Lower lobe of right lung (tissue), 2 donors: ENCODE measurements around the gene LAMA5. TPM values are rescaled to one million over a fixed set of nuclear protein-coding genes. Genes with fewer than 3 reads are reported as not detected.
A peak's percentile ranks its signal among the peaks of the same experiment; 100 is the strongest.

Experiments used
- ATAC-seq, 2 donors: fragments of 200-7000 bp; cut with Tn5 transposase; one replicate each; pipeline ENCODE4 v1.9.1; 2020 to 2022; ENCODE audit warnings: mild to moderate bottlenecking in 2 of 2, moderate library complexity in 2 of 2
- DNase-seq: peaks from one replicate; pipeline ENCODE4 v3.0.0-alpha.2; 2020
- H3K27ac ChIP-seq: fragments of 200-600 bp; one replicate; pipeline ENCODE4 v1.8.0; 2022
- H3K27me3 ChIP-seq: fragments of 200-600 bp; one replicate; pipeline ENCODE4 v1.8.0; 2022; ENCODE audit warnings: low read depth
- H3K36me3 ChIP-seq: fragments of 200-600 bp; one replicate; pipeline ENCODE4 v1.8.0; 2022; ENCODE audit warnings: mild to moderate bottlenecking
- H3K4me1 ChIP-seq: fragments of 200-600 bp; one replicate; pipeline ENCODE4 v1.8.0; 2022
- H3K4me3 ChIP-seq: fragments of 200-600 bp; one replicate; pipeline ENCODE4 v1.8.0; 2022; ENCODE audit warnings: mild to moderate bottlenecking
- H3K9me3 ChIP-seq: fragments of 200-600 bp; one replicate; pipeline ENCODE4 v1.8.0; 2022
- CTCF ChIP-seq: fragments of 200-600 bp; IDR thresholded peaks from one replicate; pipeline ENCODE4 v1.8.0; 2022; ENCODE audit warnings: antibody characterized with exemption, mild to moderate bottlenecking
- intact Hi-C: fragments of 100-400 bp; cut with DNase I; formaldehyde crosslinking; loops from one replicate; pipeline ENCODE4 v1.11.0; 2022
- total RNA-seq: library from RNA; stranded (reverse); fragmentation: NEBNext Ultra II Directional; extraction: Animal tissue kit (Norgen Biotek cat#: 25700); gene quantifications from one replicate; pipeline ENCODE4 v1.2.1, GENCODE V29; 2021
- donor health status: DM: no; HTN: yes; CAD: no; lungs with severe emphysema.

Gene LAMA5
- total RNA-seq, 1 donor from 2014 or later = 282 TPM

- Histone ChIP-seq H3K4me1 (peaks cover 34% of the 10 kb centered on the region), H3K9me3 (no peaks in the 10 kb centered on the region), H3K27ac (no peak overlapping the region), H3K27me3 (no peaks in the 10 kb centered on the region), H3K4me3 (no peak overlapping the region), H3K36me3 (no peaks in the 10 kb centered on the region)
- no peak for ATAC-seq
- intact Hi-C loops = no loop called here
- no peak for DNase-seq
- no peak for TF ChIP-seq CTCF
Measured at GRCh38 chr20:62409086-62409853, 42.2 kb upstream of the LAMA5 start.

GRCh38 chr20:62408640-62409039, 41.5 kb upstream of the LAMA5 start:
- DNase-seq (no peak), ATAC-seq (no peak)
- no peak for TF ChIP-seq CTCF
- Histone ChIP-seq H3K4me1 (peaks cover 34% of the 10 kb centered on the region), H3K27ac (no peak overlapping the region), H3K27me3 (no peaks in the 10 kb centered on the region), H3K36me3 (no peaks in the 10 kb centered on the region), H3K9me3 (no peaks in the 10 kb centered on the region), H3K4me3 (no peak overlapping the region)
- intact Hi-C loops = no loop called here

- Histone ChIP-seq H3K4me1 (peaks cover 34% of the 10 kb centered on the region), H3K27ac (no peak overlapping the region), H3K27me3 (no peaks in the 10 kb centered on the region), H3K4me3 (no peak overlapping the region), H3K36me3 (no peaks in the 10 kb centered on the region), H3K9me3 (no peaks in the 10 kb centered on the region)
- intact Hi-C loops = no loop called here
- ATAC-seq = no peak
- no peak for DNase-seq
- no peak for TF ChIP-seq CTCF
Measured at GRCh38 chr20:62408055-62408454, 40.9 kb upstream of the LAMA5 start.

DNA sequence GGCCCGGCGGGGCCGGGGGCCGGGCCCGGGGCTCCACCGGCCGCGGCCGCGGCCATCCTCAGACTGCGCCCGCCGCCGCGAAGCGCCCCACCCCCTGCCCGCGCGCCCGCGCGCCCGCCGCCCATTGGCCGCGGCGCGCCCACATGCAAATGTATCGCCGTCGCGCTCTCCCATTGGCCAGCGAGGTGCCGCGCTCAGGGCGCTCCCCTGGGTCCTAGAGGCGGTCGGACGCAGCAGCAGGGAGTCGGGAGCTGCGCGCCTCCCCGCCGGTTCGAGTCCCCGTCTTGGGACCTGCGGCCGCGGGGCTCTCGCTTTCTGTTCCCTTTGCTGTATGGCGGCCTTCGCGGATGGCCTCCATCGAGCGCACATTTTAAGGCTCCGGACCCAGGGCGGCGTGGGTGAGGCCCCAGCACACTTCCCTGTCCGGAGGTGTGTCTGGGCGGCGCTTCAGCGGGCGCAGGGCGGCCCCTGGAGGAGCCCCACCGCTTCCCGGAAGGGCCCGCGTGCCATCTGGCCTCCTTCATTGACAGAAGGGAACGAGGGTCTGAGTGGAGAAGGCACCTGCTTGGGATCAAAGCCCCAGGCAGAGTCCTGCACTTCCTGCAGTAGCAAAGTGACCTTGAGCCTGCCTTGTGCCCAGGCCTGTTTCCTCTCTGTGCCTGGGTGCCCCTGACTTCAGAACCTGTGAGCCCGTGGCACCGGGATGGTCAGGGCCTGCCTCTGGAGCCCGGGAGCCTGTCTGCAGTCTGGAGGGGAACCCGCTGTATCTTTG, 40.3 kb upstream of the LAMA5 start, which contains the start of gene CABLES2:
CABLES2 (minus strand) TSS at position 65 of the 772 bp plus-strand sequence; CDS start at position 56, 9 bp downstream.
- H3K9me3 ChIP-seq = no peaks in the 10 kb centered on the region
- DNase-seq = peak; percentile 96
- peak; percentile 94 to 95 for ATAC-seq
- peak within 1 kb of the TSS; percentile 70 for H3K4me3 ChIP-seq
- H3K27me3 ChIP-seq = no peaks in the 10 kb centered on the region
- peaks cover 6% of the 10 kb centered on the region for H3K36me3 ChIP-seq
- TF ChIP-seq CTCF = peak; percentile 38
- H3K27ac ChIP-seq = peak within 1 kb of the TSS; percentile 63
- intact Hi-C loops = no loop called here
- peaks cover 34% of the 10 kb centered on the region for H3K4me1 ChIP-seq

- Histone ChIP-seq H3K4me1 (peaks cover 34% of the 10 kb centered on the region), H3K27me3 (no peaks in the 10 kb centered on the region), H3K36me3 (peaks cover 6% of the 10 kb centered on the region), H3K27ac (peak overlapping the region; percentile 49), H3K9me3 (no peaks in the 10 kb centered on the region), H3K4me3 (peak overlapping the region; percentile 70)
- no peak for ATAC-seq
- no peak for DNase-seq
- intact Hi-C loops = no loop called here
- no peak for TF ChIP-seq CTCF
Measured at GRCh38 chr20:62406635-62407176, 39.6 kb upstream of the LAMA5 start.
